ENCODE results near the gene IQCB1.
A peak's percentile ranks its signal among the peaks of the same experiment; 100 is the strongest.

DNA sequence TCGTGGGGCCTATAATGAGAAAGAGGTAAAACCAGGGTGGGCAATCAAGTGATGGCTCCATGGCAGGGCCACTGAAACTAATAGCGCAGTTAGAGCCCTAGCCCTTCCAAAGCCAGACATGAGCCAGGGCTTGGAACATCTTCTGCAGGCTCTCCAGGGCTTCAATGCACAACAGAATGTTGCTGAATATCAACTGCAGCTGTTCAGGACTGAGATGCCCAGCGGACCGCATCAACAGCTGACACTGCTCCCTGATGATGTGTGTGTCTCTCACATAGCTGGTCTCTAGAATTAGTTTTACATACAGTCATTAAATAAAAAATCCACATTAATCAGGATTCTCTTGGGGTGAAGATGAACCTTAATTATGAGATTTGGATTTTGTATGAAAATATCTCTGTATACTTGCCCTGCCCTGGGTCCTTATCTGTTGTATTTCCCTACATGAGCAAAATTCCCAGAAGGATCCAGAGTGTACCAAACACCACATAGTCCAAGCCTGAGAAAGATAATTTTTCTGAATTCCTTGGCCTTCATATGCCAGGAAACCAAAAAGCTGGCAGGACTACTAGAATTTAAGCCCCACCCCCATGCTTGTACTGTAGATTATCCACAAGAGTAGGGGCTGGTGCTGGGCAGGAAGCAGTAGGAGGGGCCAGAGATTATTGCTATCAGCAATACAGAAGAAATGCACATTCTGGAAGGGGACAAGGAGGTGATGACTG is 77.6 kb downstream of the IQCB1 start:
- no peak for TF ChIP-seq POLR2AphosphoS5 (IDR thresholded peaks at IDR 0.05; ENCODE audit: low read depth, low read length)
- no peak for TF ChIP-seq TAF1 (IDR thresholded peaks at IDR 0.05; ENCODE audit: borderline replicate concordance, insufficient read depth, low read length)
- TF ChIP-seq, protein P1, sequence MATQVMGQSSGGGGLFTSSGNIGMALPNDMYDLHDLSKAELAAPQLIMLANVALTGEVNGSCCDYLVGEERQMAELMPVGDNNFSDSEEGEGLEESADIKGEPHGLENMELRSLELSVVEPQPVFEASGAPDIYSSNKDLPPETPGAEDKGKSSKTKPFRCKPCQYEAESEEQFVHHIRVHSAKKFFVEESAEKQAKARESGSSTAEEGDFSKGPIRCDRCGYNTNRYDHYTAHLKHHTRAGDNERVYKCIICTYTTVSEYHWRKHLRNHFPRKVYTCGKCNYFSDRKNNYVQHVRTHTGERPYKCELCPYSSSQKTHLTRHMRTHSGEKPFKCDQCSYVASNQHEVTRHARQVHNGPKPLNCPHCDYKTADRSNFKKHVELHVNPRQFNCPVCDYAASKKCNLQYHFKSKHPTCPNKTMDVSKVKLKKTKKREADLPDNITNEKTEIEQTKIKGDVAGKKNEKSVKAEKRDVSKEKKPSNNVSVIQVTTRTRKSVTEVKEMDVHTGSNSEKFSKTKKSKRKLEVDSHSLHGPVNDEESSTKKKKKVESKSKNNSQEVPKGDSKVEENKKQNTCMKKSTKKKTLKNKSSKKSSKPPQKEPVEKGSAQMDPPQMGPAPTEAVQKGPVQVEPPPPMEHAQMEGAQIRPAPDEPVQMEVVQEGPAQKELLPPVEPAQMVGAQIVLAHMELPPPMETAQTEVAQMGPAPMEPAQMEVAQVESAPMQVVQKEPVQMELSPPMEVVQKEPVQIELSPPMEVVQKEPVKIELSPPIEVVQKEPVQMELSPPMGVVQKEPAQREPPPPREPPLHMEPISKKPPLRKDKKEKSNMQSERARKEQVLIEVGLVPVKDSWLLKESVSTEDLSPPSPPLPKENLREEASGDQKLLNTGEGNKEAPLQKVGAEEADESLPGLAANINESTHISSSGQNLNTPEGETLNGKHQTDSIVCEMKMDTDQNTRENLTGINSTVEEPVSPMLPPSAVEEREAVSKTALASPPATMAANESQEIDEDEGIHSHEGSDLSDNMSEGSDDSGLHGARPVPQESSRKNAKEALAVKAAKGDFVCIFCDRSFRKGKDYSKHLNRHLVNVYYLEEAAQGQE (IDR thresholded peaks at IDR 0.05; ENCODE audit: insufficient read depth in 1 of 2, low read depth in 2 of 2, low read length in 2 of 2), result peak in 1 of 2 experiments; percentile 57; a peak in 1 of 4 replicates
- no peak for TF ChIP-seq SIN3A (IDR thresholded peaks at IDR 0.05; ENCODE audit: borderline replicate concordance, insufficient read depth, low read length)
